Keratinocyte (primary cell): ENCODE results near the gene MAN2B1. TPM values are rescaled to one million over a fixed set of nuclear protein-coding genes. Genes with fewer than 3 reads are reported as not detected.

Experiments used
- DNase-seq: peaks from one replicate; pipeline ENCODE4 v3.0.0-alpha.2; 2011; ENCODE audit warnings: low read depth, missing footprints, low spot score
- FAIRE-seq: peaks from 2 replicates; lab custom pipeline; 2011; peaks lifted over from hg19 to GRCh38; lab: Jason Lieb, UNC
- H2AFZ ChIP-seq: 2 replicates; pipeline ENCODE4 v1.6.0; 2012; ENCODE audit warnings: low read length, control low read depth, inconsistent platforms; ENCODE audit not compliant: control insufficient read depth
- H3K27ac ChIP-seq: 2 replicates; pipeline ENCODE4 v1.5.1; 2011; ENCODE audit warnings: low read length; ENCODE audit not compliant: control insufficient read depth, insufficient read depth
- H3K27me3 ChIP-seq: 3 replicates; pipeline ENCODE4 v1.6.0; 2011; ENCODE audit warnings: low read length; ENCODE audit not compliant: control insufficient read depth, insufficient read depth; ENCODE audit errors: extremely low read depth
- H3K36me3 ChIP-seq, 2 experiments: 2 replicates in 1 of 2; 3 replicates in 1 of 2; pipeline ENCODE4 v1.5.1; 2011; ENCODE audit warnings: low read length in 2 of 2, mild to moderate bottlenecking in 1 of 2; ENCODE audit not compliant: control insufficient read depth in 2 of 2, insufficient read depth in 2 of 2; ENCODE audit errors: extremely low read depth in 1 of 2
- H3K4me1 ChIP-seq: 3 replicates; pipeline ENCODE4 v1.5.1; 2011; ENCODE audit warnings: low read length; ENCODE audit not compliant: control insufficient read depth, insufficient read depth; ENCODE audit errors: extremely low read depth
- H3K4me2 ChIP-seq: 3 replicates; pipeline ENCODE4 v1.6.0; 2011; ENCODE audit warnings: low read depth, low read length; ENCODE audit not compliant: control insufficient read depth, insufficient read depth; ENCODE audit errors: extremely low read depth
- H3K4me3 ChIP-seq, 3 experiments: fragments of 200-600 bp in 1 of 3; sonication (generic) in 1 of 3; 2 replicates in 2 of 3; 3 replicates in 1 of 3; pipeline ENCODE4 v1.5.1; 2011 to 2016; ENCODE audit warnings: low read length in 3 of 3, mild to moderate bottlenecking in 3 of 3, control low read depth in 2 of 3, inconsistent platforms in 1 of 3, low read depth in 1 of 3, mixed read lengths in 1 of 3, mixed run types in 1 of 3, moderate library complexity in 1 of 3; ENCODE audit not compliant: control insufficient read depth in 2 of 3, insufficient read depth in 2 of 3; ENCODE audit errors: extremely low read depth in 1 of 3
- H3K79me2 ChIP-seq: 2 replicates; pipeline ENCODE4 v1.6.0; 2012; ENCODE audit warnings: low read length; ENCODE audit not compliant: control insufficient read depth, insufficient read depth
- H3K9ac ChIP-seq: 3 replicates; pipeline ENCODE4 v1.6.0; 2011; ENCODE audit warnings: low read length; ENCODE audit not compliant: control insufficient read depth, insufficient read depth; ENCODE audit errors: extremely low read depth
- H3K9me1 ChIP-seq: 3 replicates; pipeline ENCODE4 v1.6.0; 2011; ENCODE audit warnings: low read length; ENCODE audit not compliant: control insufficient read depth, insufficient read depth; ENCODE audit errors: extremely low read depth
- H3K9me3 ChIP-seq: 2 replicates; pipeline ENCODE4 v1.5.1; 2012; ENCODE audit warnings: low read depth, low read length; ENCODE audit not compliant: control insufficient read depth
- H4K20me1 ChIP-seq: 3 replicates; pipeline ENCODE4 v1.6.0; 2011; ENCODE audit warnings: low read length; ENCODE audit not compliant: control insufficient read depth, insufficient read depth; ENCODE audit errors: extremely low read depth
- EZH2 ChIP-seq: IDR thresholded peaks from one replicate; pipeline ENCODE4 v1.6.1; 2012; ENCODE audit warnings: inconsistent platforms, mild to moderate bottlenecking, low read length, moderate library complexity
- dilution Hi-C: fragments of 300-500 bp; cut with MboI; formaldehyde crosslinking; loops from one replicate; pipeline ENCODE4 v1.7.0; 2020; ENCODE audit warnings: low sequenced_read_pairs; ENCODE audit not compliant: extremely low pct_ligation_motif_present
- polyA plus RNA-seq, 5 experiments: library from polyadenylated mRNA; depleted of rRNA in 3 of 5; stranded (reverse) in 3 of 5; stranded (forward) in 1 of 5; unstranded in 1 of 5; fragments of >200 nt; gene quantifications; 1 replicate in 1 of 5; 2 replicates in 3 of 5; 3 replicates in 1 of 5; pipeline versions ENCODE4 v1.2.1 to v1.2.3, GENCODE V29; 2011 to 2012; ENCODE audit warnings: missing spikeins in 2 of 5, low read depth in 1 of 5, low replicate concordance in 1 of 5
- TF ChIP-seq, protein P1 (sequence below), 3 experiments: IDR thresholded peaks in 1 of 3; conservative IDR thresholded peaks in 1 of 3; optimal IDR thresholded peaks in 1 of 3; 2 replicates in 2 of 3; 3 replicates in 1 of 3; pipeline versions ENCODE3 to v1.5.1; 2011; ENCODE audit warnings: low read length in 3 of 3, mild to moderate bottlenecking in 3 of 3, moderate library complexity in 2 of 3, control low read depth in 1 of 3, inconsistent platforms in 1 of 3; ENCODE audit not compliant: insufficient read depth in 2 of 3; ENCODE audit errors: extremely low read depth in 1 of 3

The MAN2B1 gene
- polyA plus RNA-seq, 1 donor (not counting 4 experiments of a cell fraction or from before 2014, with no cell fraction given): 17.0 TPM

- Histone ChIP-seq H3K9me1 (no peaks in the 10 kb centered on the region), H3K79me2 (peaks cover 24% of the 10 kb centered on the region), H3K27ac (no peak overlapping the region), H2AFZ (no peak overlapping the region), H3K9ac (no peak overlapping the region), H3K4me2 (no peak overlapping the region), H3K9me3 (no peaks in the 10 kb centered on the region), H3K4me3 (no peak overlapping the region), H3K4me1 (peaks cover 6% of the 10 kb centered on the region), H4K20me1 (no peaks in the 10 kb centered on the region), H3K27me3 (no peaks in the 10 kb centered on the region), H3K36me3 (peaks cover 3 to 9% of the 10 kb centered on the region in 2 experiments)
- FAIRE-seq (no peak), DNase-seq (no peak)
- TF ChIP-seq EZH2: no peak
- TF ChIP-seq, protein P1, sequence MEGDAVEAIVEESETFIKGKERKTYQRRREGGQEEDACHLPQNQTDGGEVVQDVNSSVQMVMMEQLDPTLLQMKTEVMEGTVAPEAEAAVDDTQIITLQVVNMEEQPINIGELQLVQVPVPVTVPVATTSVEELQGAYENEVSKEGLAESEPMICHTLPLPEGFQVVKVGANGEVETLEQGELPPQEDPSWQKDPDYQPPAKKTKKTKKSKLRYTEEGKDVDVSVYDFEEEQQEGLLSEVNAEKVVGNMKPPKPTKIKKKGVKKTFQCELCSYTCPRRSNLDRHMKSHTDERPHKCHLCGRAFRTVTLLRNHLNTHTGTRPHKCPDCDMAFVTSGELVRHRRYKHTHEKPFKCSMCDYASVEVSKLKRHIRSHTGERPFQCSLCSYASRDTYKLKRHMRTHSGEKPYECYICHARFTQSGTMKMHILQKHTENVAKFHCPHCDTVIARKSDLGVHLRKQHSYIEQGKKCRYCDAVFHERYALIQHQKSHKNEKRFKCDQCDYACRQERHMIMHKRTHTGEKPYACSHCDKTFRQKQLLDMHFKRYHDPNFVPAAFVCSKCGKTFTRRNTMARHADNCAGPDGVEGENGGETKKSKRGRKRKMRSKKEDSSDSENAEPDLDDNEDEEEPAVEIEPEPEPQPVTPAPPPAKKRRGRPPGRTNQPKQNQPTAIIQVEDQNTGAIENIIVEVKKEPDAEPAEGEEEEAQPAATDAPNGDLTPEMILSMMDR (optimal IDR thresholded peaks at IDR 0.05 in 1 of 3, IDR thresholded peaks at IDR 0.05 in 1 of 3, conservative IDR thresholded peaks at IDR 0.05 in 1 of 3; ENCODE audit: extremely low read depth in 1 of 3, insufficient read depth in 2 of 3, low read length in 3 of 3): no peak
- dilution Hi-C loops: no loop called here
These were observed 59.7 kb downstream of the MAN2B1 start for GRCh38 chr19:12606796-12607195.

DNA sequence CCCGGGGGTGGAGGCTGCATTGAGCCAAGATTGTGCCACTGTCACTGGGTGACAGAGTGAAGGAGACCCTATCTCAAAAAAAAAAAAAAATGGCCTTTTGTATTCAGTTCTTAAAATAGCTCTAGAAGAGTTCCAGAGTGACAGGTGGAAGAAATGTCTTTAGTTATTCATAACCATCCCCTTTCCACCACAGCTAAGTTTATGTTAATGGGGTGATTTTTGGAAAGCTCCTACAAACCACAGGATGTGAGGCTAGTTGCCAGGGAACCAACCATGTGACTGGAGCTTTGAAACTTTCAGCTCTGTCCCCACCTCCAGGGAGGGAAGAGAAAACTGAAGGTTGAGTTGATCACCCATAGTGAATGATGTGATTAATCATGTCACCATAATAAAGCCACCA is 62.8 kb downstream of the MAN2B1 start:
- no peak overlapping the region for H3K9ac ChIP-seq
- H3K9me3 ChIP-seq: no peaks in the 10 kb centered on the region
- H3K4me2 ChIP-seq: no peak overlapping the region
- no peak overlapping the region for H2AFZ ChIP-seq
- H3K36me3 ChIP-seq: peaks cover 5 to 9% of the 10 kb centered on the region in 2 experiments
- no peaks in the 10 kb centered on the region for H3K9me1 ChIP-seq
- H4K20me1 ChIP-seq: no peaks in the 10 kb centered on the region
- H3K4me3 ChIP-seq: no peak overlapping the region
- TF ChIP-seq EZH2: no peak
- TF ChIP-seq, protein P1 (optimal IDR thresholded peaks at IDR 0.05 in 1 of 3, IDR thresholded peaks at IDR 0.05 in 1 of 3, conservative IDR thresholded peaks at IDR 0.05 in 1 of 3; ENCODE audit: extremely low read depth in 1 of 3, insufficient read depth in 2 of 3, low read length in 3 of 3): no peak
- peaks cover 2% of the 10 kb centered on the region for H3K79me2 ChIP-seq
- dilution Hi-C loops: no loop called here
- H3K4me1 ChIP-seq: no peaks in the 10 kb centered on the region
- no peak overlapping the region for H3K27ac ChIP-seq
- FAIRE-seq (no peak), DNase-seq (no peak)
- no peaks in the 10 kb centered on the region for H3K27me3 ChIP-seq
